Panc1 (cell line): ENCODE measurements around the gene DEAF1. TPM values are rescaled to one million over a fixed set of nuclear protein-coding genes. Genes with fewer than 3 reads are reported as not detected.

Experiments used
- ATAC-seq: fragments of 200-7000 bp; cut with Tn5 transposase; 2 replicates; pipeline ENCODE4 v1.9.1; 2020; ENCODE audit warnings: mild to moderate bottlenecking, moderate library complexity
- BruUV-seq: library from RNA; stranded (reverse); fragments of 400-500 nt; replicated peaks from 2 replicates; lab custom pipeline; 2021; lab: Mats Ljungman, UMichigan
- CTCF ChIA-PET: fragments of 300-600 bp; sonication (Branson Sonifier 250); formaldehyde crosslinking; loops from one replicate; lab custom pipeline; 2022; ENCODE audit warnings: antibody characterized with exemption; lab: Charles Lee
- POLR2A ChIA-PET: fragments of 300-600 bp; sonication (Branson Sonifier 250); formaldehyde crosslinking; loops from one replicate; lab custom pipeline; 2022; ENCODE audit warnings: antibody characterized with exemption; lab: Charles Lee
- DNase-seq: peaks from one replicate; pipeline ENCODE4 v3.0.0-alpha.2; 2010; ENCODE audit warnings: low read depth, low spot score
- H3K27ac ChIP-seq: 2 replicates; pipeline ENCODE4 v1.5.1; 2011; ENCODE audit warnings: mild to moderate bottlenecking, low read length, inconsistent platforms
- H3K27me3 ChIP-seq: fragments of 200-500 bp; sonication (Bioruptor generic); 2 replicates; pipeline ENCODE4 v1.6.0; 2014; ENCODE audit warnings: low read length, inconsistent platforms; ENCODE audit not compliant: control insufficient read depth, insufficient read depth
- H3K36me3 ChIP-seq: fragments of 200-500 bp; sonication (Bioruptor generic); 2 replicates; pipeline ENCODE4 v1.5.1; 2014; ENCODE audit warnings: inconsistent platforms, mild to moderate bottlenecking, low read length, moderate library complexity; ENCODE audit not compliant: control insufficient read depth, insufficient read depth
- H3K4me1 ChIP-seq: 2 replicates; pipeline ENCODE4 v1.5.1; 2011; ENCODE audit warnings: inconsistent platforms, mild to moderate bottlenecking, low read length, moderate library complexity; ENCODE audit not compliant: control insufficient read depth, insufficient read depth
- H3K4me3 ChIP-seq, 2 experiments: 2 replicates each; pipeline ENCODE4 v1.5.1; 2011 to 2012; ENCODE audit warnings: low read depth in 2 of 2, low read length in 2 of 2, mild to moderate bottlenecking in 2 of 2, inconsistent platforms in 1 of 2, moderate library complexity in 1 of 2
- H3K9me3 ChIP-seq: fragments of 200-500 bp; sonication (Bioruptor generic); 2 replicates; pipeline ENCODE4 v1.5.1; 2014; ENCODE audit warnings: low read depth, mild to moderate bottlenecking, inconsistent platforms, low read length, moderate library complexity; ENCODE audit not compliant: control insufficient read depth, insufficient read depth
- CTCF ChIP-seq: fragments of 450-650 bp; IDR thresholded peaks from 2 replicates; pipeline ENCODE4 v1.5.1; 2017; ENCODE audit warnings: mild to moderate bottlenecking
- POLR2AphosphoS5 ChIP-seq: IDR thresholded peaks from 2 replicates; pipeline ENCODE4 v1.6.1; 2012; ENCODE audit warnings: mild to moderate bottlenecking, low read depth, low read length, moderate library complexity
- SIN3A ChIP-seq: IDR thresholded peaks from 2 replicates; pipeline ENCODE4 v1.6.1; 2012; ENCODE audit warnings: low read depth, mild to moderate bottlenecking, low read length, moderate library complexity, borderline replicate concordance; ENCODE audit not compliant: insufficient read depth
- TCF7L2 ChIP-seq: IDR thresholded peaks from 2 replicates; pipeline ENCODE4 v1.6.1; 2011; ENCODE audit warnings: mild to moderate bottlenecking, low read depth, low read length, inconsistent platforms
- in situ Hi-C: cut with HindIII; loops from 2 replicates; pipeline ENCODE4 v1.10.0; 2016; ENCODE audit warnings: low sequenced_read_pairs, low pct_unique_long_range_greater_than_20kb
- intact Hi-C: fragments of 100-400 bp; cut with micrococcal nuclease; formaldehyde crosslinking; loops from one replicate; pipeline ENCODE4 v1.10.0; 2022; ENCODE audit not compliant: unreplicated experiment
- total RNA-seq: library from RNA; stranded (reverse); gene quantifications from one replicate; pipeline ENCODE4 v1.2.1, GENCODE V29; 2021; ENCODE audit not compliant: unreplicated experiment
- TF ChIP-seq, protein P1 (sequence below), 2 experiments: IDR thresholded peaks; 2 replicates each; pipeline ENCODE4 v1.6.1; 2011 to 2012; ENCODE audit warnings: low read depth in 2 of 2, control low read depth in 1 of 2, low read length in 1 of 2, mild to moderate bottlenecking in 1 of 2, moderate library complexity in 1 of 2; ENCODE audit not compliant: insufficient read depth in 1 of 2

DEAF1 gene
- total RNA-seq, 1 experiment from 2014 or later: 105 TPM

DNA sequence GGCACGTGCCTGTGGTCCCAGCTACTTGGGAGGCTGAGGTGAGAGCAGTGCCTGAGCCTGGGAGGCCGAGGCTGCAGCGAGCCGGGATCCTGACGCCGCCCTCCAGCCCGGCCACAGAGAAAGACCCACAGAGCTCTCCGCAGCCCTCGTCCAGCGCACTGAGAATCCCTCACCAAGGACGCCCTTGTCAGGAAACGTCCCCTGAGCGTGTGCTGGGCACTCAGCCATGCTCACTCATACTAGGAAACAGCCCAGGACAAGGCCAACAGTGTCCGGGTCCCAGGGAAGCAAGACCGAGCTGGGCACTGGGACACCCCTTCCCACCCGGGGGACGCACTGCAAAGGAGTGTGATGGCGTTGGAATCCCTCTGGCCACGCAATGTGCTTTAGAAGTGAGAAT is 14.5 kb downstream of the DEAF1 start:
- in situ Hi-C loops (no loop called here), intact Hi-C loops (no loop called here)
- no peak for DNase-seq
- Histone ChIP-seq H3K27me3 (no peaks in the 10 kb centered on the region), H3K27ac (no peak overlapping the region), H3K9me3 (no peaks in the 10 kb centered on the region), H3K4me1 (no peaks in the 10 kb centered on the region), H3K36me3 (peaks cover 12% of the 10 kb centered on the region), H3K4me3 (no peak overlapping the region)
- ATAC-seq: no peak; the same call in 1 of the 2 replicates
- CTCF ChIA-PET: no interaction called here
- BruUV-seq: no TSS peak
- no peak for TF ChIP-seq TCF7L2
- TF ChIP-seq, protein P1, sequence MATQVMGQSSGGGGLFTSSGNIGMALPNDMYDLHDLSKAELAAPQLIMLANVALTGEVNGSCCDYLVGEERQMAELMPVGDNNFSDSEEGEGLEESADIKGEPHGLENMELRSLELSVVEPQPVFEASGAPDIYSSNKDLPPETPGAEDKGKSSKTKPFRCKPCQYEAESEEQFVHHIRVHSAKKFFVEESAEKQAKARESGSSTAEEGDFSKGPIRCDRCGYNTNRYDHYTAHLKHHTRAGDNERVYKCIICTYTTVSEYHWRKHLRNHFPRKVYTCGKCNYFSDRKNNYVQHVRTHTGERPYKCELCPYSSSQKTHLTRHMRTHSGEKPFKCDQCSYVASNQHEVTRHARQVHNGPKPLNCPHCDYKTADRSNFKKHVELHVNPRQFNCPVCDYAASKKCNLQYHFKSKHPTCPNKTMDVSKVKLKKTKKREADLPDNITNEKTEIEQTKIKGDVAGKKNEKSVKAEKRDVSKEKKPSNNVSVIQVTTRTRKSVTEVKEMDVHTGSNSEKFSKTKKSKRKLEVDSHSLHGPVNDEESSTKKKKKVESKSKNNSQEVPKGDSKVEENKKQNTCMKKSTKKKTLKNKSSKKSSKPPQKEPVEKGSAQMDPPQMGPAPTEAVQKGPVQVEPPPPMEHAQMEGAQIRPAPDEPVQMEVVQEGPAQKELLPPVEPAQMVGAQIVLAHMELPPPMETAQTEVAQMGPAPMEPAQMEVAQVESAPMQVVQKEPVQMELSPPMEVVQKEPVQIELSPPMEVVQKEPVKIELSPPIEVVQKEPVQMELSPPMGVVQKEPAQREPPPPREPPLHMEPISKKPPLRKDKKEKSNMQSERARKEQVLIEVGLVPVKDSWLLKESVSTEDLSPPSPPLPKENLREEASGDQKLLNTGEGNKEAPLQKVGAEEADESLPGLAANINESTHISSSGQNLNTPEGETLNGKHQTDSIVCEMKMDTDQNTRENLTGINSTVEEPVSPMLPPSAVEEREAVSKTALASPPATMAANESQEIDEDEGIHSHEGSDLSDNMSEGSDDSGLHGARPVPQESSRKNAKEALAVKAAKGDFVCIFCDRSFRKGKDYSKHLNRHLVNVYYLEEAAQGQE (IDR thresholded peaks at IDR 0.05; ENCODE audit: insufficient read depth in 1 of 2, low read depth in 2 of 2, low read length in 1 of 2): no peak
- no peak for TF ChIP-seq POLR2AphosphoS5
- no peak for TF ChIP-seq CTCF
- no peak for TF ChIP-seq SIN3A
- POLR2A ChIA-PET: interaction anchor here (0.6 kb wide), 1 partner anchor 105 kb away, joined by 5 read pairs; no protein-coding TSS in a partner anchor

DNA sequence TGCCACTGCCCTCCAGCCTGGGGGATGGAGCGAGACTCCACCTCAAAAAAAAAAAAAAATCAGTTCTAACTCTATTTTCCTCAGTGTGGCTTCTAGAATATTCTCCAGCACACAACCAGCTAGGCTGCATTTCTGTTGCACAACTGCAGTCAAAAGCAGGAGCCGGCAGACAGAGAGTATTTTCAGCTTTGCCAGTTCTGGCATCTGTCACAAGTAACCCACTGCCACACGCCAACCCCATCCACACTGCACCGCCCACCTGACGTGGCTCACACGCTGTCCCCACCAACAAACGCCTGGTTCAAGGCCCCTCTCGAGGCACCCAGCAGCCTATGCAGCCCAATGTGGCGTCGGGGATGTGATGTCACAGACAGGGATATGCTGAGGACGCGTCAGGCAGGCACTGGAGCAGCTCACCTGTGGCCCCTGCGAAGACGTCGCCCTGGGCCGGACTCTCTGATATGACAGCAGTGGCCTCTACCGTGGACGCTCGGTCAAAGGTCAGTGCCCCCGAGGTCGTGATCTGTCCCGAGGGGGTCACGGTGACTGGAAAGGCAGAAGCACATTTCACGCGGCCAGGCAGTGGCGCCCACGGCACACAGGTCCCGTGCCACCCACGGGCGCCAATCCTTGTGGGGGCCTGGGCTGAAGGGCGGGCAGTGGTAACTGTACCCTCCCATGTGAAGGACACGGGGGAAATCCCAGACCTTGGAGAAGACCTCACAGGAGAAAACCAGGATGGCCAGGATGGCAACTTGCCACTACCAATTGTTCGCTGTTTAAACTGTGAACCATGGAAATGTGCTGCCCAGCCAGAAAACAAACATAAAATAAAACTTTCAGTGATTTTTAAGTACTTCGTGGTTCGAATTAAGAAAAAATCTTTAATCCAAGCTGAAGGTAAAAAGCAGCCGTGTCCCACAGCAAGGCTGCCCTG is 15.5 kb downstream of the DEAF1 start:
- Histone ChIP-seq H3K27me3 (no peaks in the 10 kb centered on the region), H3K4me3 (no peak overlapping the region), H3K4me1 (no peaks in the 10 kb centered on the region), H3K27ac (no peak overlapping the region), H3K9me3 (no peaks in the 10 kb centered on the region), H3K36me3 (peaks cover 14% of the 10 kb centered on the region)
- ChIA-PET CTCF (no interaction called here), POLR2A (interaction anchor here (0.6 kb wide), 1 partner anchor 43 kb away, joined by 3 read pairs; no protein-coding TSS in a partner anchor)
- DNase-seq (no peak), ATAC-seq (no peak)
- no TSS peak for BruUV-seq
- in situ Hi-C loops: no loop called here
- intact Hi-C loops: no loop called here
- TF ChIP-seq POLR2AphosphoS5 (no peak), CTCF (no peak), SIN3A (no peak), TCF7L2 (no peak)
- TF ChIP-seq, protein P1 (IDR thresholded peaks at IDR 0.05; ENCODE audit: insufficient read depth in 1 of 2, low read depth in 2 of 2, low read length in 1 of 2): no peak
